ENCODE measurements around the gene CDH16. TPM values are rescaled to one million over a fixed set of nuclear protein-coding genes. Genes with fewer than 3 reads are reported as not detected.

CDH16 gene
- total RNA-seq, 1 experiment from 2014 or later = not detected

DNA sequence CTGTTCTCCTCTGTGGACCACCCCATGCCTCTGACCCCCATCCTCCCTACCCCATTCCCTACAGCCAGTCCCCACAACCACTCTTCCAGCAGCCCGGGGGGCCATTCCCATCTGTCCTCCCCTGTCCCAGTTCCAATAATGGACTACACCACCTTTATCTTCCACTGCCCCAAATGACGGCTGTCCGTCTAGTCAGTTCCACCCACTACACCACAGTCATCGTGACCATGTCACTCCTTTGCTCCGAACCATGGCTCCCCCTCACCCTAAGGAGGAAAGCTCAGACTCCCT, 23.1 kb downstream of the CDH16 start:
- POLR2A ChIA-PET (ENCODE audit: low non-redundant PET) = no interaction called here
- DNase-seq (ENCODE audit: low spot score) = no peak
- Histone ChIP-seq H3K4me3 (ENCODE audit: low read depth, low read length, poor library complexity, severe bottlenecking) (no peak overlapping the region), H3K4me1 (ENCODE audit: insufficient read depth, low read length, poor library complexity, severe bottlenecking) (peaks cover 10% of the 10 kb centered on the region), H3K9me3 (ENCODE audit: low read depth, low read length, poor library complexity, severe bottlenecking) (no peaks in the 10 kb centered on the region), H3K27me3 (replicated peaks; ENCODE audit: insufficient read depth, low read depth, low read length, poor library complexity) (no peaks in the 10 kb centered on the region), H3K36me3 (ENCODE audit: insufficient read depth, low read length, poor library complexity, severe bottlenecking) (no peaks in the 10 kb centered on the region), H3K27ac (ENCODE audit: low read depth, low read length, poor library complexity, severe bottlenecking) (no peak overlapping the region)
- CTCF ChIA-PET = interaction anchor here (0.6 to 1.6 kb wide), 3 partner anchors 33 to 275 kb away, joined by 4 to 11 read pairs (median 4); partner anchors contain the start of gene NOL3
- BruUV-seq (replicated peaks) = no TSS peak
- TF ChIP-seq EZH2 (IDR thresholded peaks at IDR 0.05; ENCODE audit: borderline replicate concordance, low read depth, low read length, poor library complexity, severe bottlenecking) = no peak
- TF ChIP-seq, protein P1, sequence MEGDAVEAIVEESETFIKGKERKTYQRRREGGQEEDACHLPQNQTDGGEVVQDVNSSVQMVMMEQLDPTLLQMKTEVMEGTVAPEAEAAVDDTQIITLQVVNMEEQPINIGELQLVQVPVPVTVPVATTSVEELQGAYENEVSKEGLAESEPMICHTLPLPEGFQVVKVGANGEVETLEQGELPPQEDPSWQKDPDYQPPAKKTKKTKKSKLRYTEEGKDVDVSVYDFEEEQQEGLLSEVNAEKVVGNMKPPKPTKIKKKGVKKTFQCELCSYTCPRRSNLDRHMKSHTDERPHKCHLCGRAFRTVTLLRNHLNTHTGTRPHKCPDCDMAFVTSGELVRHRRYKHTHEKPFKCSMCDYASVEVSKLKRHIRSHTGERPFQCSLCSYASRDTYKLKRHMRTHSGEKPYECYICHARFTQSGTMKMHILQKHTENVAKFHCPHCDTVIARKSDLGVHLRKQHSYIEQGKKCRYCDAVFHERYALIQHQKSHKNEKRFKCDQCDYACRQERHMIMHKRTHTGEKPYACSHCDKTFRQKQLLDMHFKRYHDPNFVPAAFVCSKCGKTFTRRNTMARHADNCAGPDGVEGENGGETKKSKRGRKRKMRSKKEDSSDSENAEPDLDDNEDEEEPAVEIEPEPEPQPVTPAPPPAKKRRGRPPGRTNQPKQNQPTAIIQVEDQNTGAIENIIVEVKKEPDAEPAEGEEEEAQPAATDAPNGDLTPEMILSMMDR (conservative IDR thresholded peaks at IDR 0.05; ENCODE audit: low read depth, low read length) = no peak
- intact Hi-C loops (cut with micrococcal nuclease; ENCODE audit: unreplicated experiment) = loop anchor here (1.0 to 10.0 kb wide), 3 partner anchors 33 to 259 kb away; partner anchors contain the start of genes B3GNT9, FBXL8 and TRADD

DNA sequence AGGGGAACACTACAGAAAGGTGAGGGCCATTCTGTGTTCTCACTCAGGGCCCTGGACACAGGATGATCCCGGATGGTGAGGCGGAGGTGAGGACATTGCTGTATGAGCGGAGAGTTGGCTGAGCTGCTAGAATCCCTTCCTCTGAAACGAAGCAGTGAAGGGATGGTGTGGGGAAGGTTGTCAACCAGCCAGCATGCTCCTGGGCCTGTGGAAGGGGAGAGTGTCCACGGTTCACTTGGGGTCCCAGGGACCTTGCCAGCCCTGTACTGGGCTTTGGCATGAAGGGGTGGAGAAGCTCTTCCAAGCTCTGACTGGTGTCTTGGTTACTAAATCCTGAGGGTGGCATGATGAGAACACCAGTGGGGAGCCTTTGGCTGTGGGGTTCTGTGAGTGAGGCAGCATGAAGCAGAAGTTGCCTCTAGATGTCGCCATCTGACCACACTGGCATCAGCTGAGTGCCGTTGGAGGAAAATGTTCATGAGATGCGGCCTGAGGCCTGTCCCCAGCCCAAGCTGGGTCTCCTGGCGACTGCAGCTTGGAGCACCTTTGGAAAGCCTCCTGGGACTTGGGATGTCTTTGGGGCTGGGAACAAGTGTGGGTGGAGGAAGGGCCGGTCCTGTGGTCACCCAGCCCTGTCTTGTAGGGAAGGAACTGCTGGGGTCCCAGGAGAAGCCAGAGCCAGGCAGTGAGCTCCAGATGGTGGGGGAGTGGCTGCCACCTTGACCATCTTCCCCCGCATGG, 23.6 kb downstream of the CDH16 start:
- peaks cover 8% of the 10 kb centered on the region for H3K4me1 ChIP-seq (ENCODE audit: insufficient read depth, low read length, poor library complexity, severe bottlenecking)
- no peaks in the 10 kb centered on the region for H3K36me3 ChIP-seq (ENCODE audit: insufficient read depth, low read length, poor library complexity, severe bottlenecking)
- H3K9me3 ChIP-seq (ENCODE audit: low read depth, low read length, poor library complexity, severe bottlenecking) = no peaks in the 10 kb centered on the region
- DNase-seq (ENCODE audit: low spot score) = peak; percentile 76
- H3K27me3 ChIP-seq (replicated peaks; ENCODE audit: insufficient read depth, low read depth, low read length, poor library complexity) = no peaks in the 10 kb centered on the region
- TF ChIP-seq, protein P1 (conservative IDR thresholded peaks at IDR 0.05; ENCODE audit: low read depth, low read length) = peak; percentile 87
- TF ChIP-seq EZH2 (IDR thresholded peaks at IDR 0.05; ENCODE audit: borderline replicate concordance, low read depth, low read length, poor library complexity, severe bottlenecking) = no peak
- ChIA-PET CTCF (interaction anchor here (0.5 to 1.6 kb wide), 4 partner anchors 34 to 275 kb away, joined by 3 to 11 read pairs (median 4); partner anchors contain the start of gene NOL3), POLR2A (ENCODE audit: low non-redundant PET) (no interaction called here)
- H3K27ac ChIP-seq (ENCODE audit: low read depth, low read length, poor library complexity, severe bottlenecking) = no peak overlapping the region
- no peak overlapping the region for H3K4me3 ChIP-seq (ENCODE audit: low read depth, low read length, poor library complexity, severe bottlenecking)
- intact Hi-C loops (cut with micrococcal nuclease; ENCODE audit: unreplicated experiment) = loop anchor here (1.0 to 10.0 kb wide), 3 partner anchors 33 to 260 kb away; partner anchors contain the start of genes B3GNT9, FBXL8 and TRADD
- no TSS peak for BruUV-seq (replicated peaks)

DNA sequence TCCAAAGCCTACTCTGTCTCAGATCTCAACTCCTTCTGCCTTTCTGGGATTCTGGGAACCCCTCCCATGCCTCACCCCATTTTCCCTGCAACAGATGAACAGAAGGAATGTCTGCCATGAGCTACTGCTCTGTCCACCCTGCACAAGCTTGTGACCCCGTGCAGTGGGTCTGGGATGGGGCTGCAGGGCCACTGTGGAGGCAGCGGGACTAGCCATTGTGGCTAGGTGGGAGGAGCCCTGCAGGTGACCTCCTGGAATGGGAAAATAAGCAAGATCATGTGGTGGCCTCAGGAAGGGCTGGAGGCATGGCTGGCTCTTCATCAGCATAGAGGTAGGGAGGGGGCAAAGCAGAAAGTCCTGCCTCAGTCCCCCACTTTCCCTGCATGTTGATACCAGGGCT, 24.6 kb downstream of the CDH16 start:
- H3K27ac ChIP-seq (ENCODE audit: low read depth, low read length, poor library complexity, severe bottlenecking) = no peak overlapping the region
- no TSS peak for BruUV-seq (replicated peaks)
- DNase-seq (ENCODE audit: low spot score) = no peak
- no peaks in the 10 kb centered on the region for H3K27me3 ChIP-seq (replicated peaks; ENCODE audit: insufficient read depth, low read depth, low read length, poor library complexity)
- POLR2A ChIA-PET (ENCODE audit: low non-redundant PET) = no interaction called here
- H3K36me3 ChIP-seq (ENCODE audit: insufficient read depth, low read length, poor library complexity, severe bottlenecking) = peaks cover 3% of the 10 kb centered on the region
- no peaks in the 10 kb centered on the region for H3K9me3 ChIP-seq (ENCODE audit: low read depth, low read length, poor library complexity, severe bottlenecking)
- no peak for TF ChIP-seq EZH2 (IDR thresholded peaks at IDR 0.05; ENCODE audit: borderline replicate concordance, low read depth, low read length, poor library complexity, severe bottlenecking)
- TF ChIP-seq, protein P1 (conservative IDR thresholded peaks at IDR 0.05; ENCODE audit: low read depth, low read length) = no peak
- H3K4me3 ChIP-seq (ENCODE audit: low read depth, low read length, poor library complexity, severe bottlenecking) = no peak overlapping the region
- H3K4me1 ChIP-seq (ENCODE audit: insufficient read depth, low read length, poor library complexity, severe bottlenecking) = no peaks in the 10 kb centered on the region
- CTCF ChIA-PET = interaction anchor here (0.6 kb wide), 1 partner anchor 23 kb away, joined by 3 read pairs; no protein-coding TSS in a partner anchor
- intact Hi-C loops (cut with micrococcal nuclease; ENCODE audit: unreplicated experiment) = loop anchor here (10.0 kb wide), 1 partner anchor 261 kb away; the partner anchor contains the start of genes B3GNT9, FBXL8 and TRADD

Measured in A673 (cell line).